Skeletal muscle tissue (tissue), 4 donors: ENCODE results near the gene SNPH. TPM values are rescaled to one million over a fixed set of nuclear protein-coding genes. Genes with fewer than 3 reads are reported as not detected.

Source experiments
- H3K27ac ChIP-seq: one replicate; pipeline ENCODE4 v1.7.0; 2013; ENCODE audit warnings: mild to moderate bottlenecking, low read depth, low read length, inconsistent platforms
- H3K27me3 ChIP-seq, 3 donors: one replicate each; pipeline ENCODE4 v1.7.0; 2013; ENCODE audit warnings: low read length in 3 of 3; ENCODE audit not compliant: control insufficient read depth in 3 of 3, insufficient read depth in 3 of 3
- H3K36me3 ChIP-seq, 3 donors: one replicate each; pipeline ENCODE4 v1.7.0; 2013; ENCODE audit warnings: low read length in 3 of 3; ENCODE audit not compliant: control insufficient read depth in 3 of 3, insufficient read depth in 3 of 3
- H3K4me1 ChIP-seq, 3 donors: one replicate each; pipeline ENCODE4 v1.7.0; 2013; ENCODE audit warnings: low read length in 3 of 3, mild to moderate bottlenecking in 3 of 3; ENCODE audit not compliant: control insufficient read depth in 3 of 3, insufficient read depth in 3 of 3
- H3K4me3 ChIP-seq, 3 donors: one replicate each; pipeline ENCODE4 v1.7.0; 2013; ENCODE audit warnings: low read length in 3 of 3
- H3K9ac ChIP-seq, 3 donors: one replicate each; pipeline ENCODE4 v1.7.0; 2013; ENCODE audit warnings: low read length in 3 of 3, mild to moderate bottlenecking in 3 of 3, moderate library complexity in 2 of 3, low read depth in 1 of 3
- H3K9me3 ChIP-seq, 3 donors: one replicate each; pipeline ENCODE4 v1.7.0; 2013; ENCODE audit warnings: low read length in 3 of 3; ENCODE audit not compliant: control insufficient read depth in 3 of 3
- total RNA-seq: library from RNA; depleted of rRNA; stranded (reverse); fragments of >200 nt; gene quantifications from one replicate; pipeline ENCODE4 v1.2.3, GENCODE V29; 2014
- donor health status: Osteomylitis.

Gene SNPH
- total RNA-seq, 1 donor from 2014 or later = 3.7 TPM

DNA sequence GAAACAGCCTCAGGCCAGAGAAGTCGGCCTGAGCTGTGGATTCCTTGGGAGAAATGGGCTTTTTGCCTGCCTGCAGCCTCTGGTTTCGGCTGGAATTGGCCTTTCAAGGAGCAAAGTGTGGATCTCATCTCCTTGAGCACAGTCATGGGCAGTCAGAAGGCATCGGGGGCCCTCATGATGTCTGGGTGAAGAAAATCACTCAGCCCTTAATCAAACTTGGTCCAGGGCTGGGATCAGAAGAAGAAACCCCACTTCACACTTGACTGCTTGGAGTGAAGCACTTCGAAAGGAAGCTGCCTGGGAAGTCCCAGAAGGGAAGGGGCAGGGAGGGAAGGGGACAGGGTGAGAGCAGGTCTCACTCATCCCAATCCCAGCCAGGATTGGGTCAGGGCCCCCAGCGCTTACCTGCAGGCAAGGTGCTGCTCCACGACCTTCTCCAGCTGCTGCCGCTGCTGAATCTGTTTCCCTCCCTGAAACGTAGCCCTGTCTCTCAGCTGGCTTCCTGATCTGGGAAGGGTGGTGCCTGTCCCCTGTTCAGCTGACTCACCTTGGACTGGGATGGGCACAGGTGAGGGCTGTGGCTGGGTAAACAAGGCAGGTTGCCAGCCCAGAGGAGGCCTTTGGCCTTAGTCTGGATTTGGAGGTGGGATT, 62.7 kb downstream of the SNPH start, which contains the start of gene SDCBP2:
SDCBP2 (minus strand) TSS at position 460 of the 651 bp plus-strand sequence. CDS start 8,723 bp downstream, outside the sequence.
- peak within 1 kb of the TSS in 2 of 3 donors; percentile 28 to 77 for H3K9ac ChIP-seq
- H3K4me1 ChIP-seq = peaks cover 59 to 71% (median 67%) of the 10 kb centered on the region in 3 donors
- H3K27me3 ChIP-seq = no peaks in the 10 kb centered on the region
- H3K9me3 ChIP-seq = no peaks in the 10 kb centered on the region
- no peak within 1 kb of the TSS for H3K4me3 ChIP-seq
- peak within 1 kb of the TSS; percentile 75 for H3K27ac ChIP-seq
- no peaks in the 10 kb centered on the region for H3K36me3 ChIP-seq

DNA sequence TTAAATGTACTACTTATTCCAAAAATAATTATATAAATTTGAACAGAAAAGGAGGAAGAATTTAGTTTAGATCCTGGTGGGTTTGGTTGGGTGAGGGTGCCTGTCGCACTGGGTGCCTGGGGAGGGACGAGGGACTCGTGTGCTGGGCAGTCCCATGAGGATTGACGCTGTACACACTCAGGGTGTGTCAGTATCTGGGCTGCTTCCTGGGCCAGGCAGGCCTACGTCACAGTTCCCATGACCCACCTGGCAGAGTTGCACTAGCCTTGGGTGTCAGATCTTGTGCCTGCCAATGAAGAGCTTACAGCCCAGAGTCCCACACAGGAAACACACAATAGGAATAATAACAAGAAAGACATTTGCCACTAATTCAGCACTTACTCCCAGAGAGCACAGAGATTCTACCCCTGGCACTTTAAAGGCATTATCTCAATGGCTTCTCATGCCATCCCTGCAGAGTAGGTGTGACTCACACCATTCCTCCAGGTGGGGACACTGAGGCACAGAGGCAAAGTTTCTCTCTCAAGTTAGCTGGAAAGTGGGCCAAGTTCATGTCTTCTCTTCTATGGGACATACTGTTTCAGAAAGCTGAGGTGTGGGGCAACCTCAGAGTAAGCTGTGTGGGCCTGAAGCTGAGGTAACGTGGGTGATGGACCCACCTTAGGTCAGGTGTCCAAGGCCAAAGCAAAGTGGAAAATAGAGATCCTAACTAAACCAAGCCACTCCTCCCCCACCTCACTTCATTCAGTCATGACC, 64.2 kb downstream of the SNPH start:
- peak overlapping the region; percentile 75 for H3K27ac ChIP-seq
- H3K36me3 ChIP-seq = no peaks in the 10 kb centered on the region
- H3K9me3 ChIP-seq = no peaks in the 10 kb centered on the region
- H3K27me3 ChIP-seq = no peaks in the 10 kb centered on the region
- H3K4me3 ChIP-seq = peak overlapping the region in 2 of 3 donors; percentile 5 to 22
- peak overlapping the region in 2 of 3 donors; percentile 4 to 77 for H3K9ac ChIP-seq
- H3K4me1 ChIP-seq = peaks cover 54 to 60% (median 60%) of the 10 kb centered on the region in 3 donors

DNA sequence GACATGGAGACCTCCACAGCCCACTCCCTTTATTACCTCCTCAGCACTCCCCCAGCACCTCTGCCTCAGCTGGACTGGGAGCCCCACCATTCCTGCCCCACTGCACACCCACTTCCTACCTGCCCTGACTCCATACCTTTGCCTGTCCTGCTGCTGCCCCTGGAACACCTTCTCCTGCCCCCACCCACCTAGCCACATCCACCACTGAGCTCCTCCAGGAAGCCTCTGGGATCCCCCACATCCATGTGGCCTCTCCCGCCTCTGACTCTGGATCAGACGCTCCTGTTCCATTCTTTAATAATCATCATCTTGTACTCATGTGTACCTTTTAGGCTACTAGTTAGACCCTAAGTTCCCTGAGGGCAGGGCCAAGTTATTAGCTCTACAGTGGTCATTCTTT, 65.0 kb downstream of the SNPH start:
- H3K4me1 ChIP-seq = peaks cover 51 to 58% (median 58%) of the 10 kb centered on the region in 3 donors
- no peak overlapping the region for H3K4me3 ChIP-seq
- no peaks in the 10 kb centered on the region for H3K27me3 ChIP-seq
- H3K9ac ChIP-seq = no peak overlapping the region
- no peaks in the 10 kb centered on the region for H3K9me3 ChIP-seq
- H3K36me3 ChIP-seq = no peaks in the 10 kb centered on the region
- peak overlapping the region; percentile 75 for H3K27ac ChIP-seq

DNA sequence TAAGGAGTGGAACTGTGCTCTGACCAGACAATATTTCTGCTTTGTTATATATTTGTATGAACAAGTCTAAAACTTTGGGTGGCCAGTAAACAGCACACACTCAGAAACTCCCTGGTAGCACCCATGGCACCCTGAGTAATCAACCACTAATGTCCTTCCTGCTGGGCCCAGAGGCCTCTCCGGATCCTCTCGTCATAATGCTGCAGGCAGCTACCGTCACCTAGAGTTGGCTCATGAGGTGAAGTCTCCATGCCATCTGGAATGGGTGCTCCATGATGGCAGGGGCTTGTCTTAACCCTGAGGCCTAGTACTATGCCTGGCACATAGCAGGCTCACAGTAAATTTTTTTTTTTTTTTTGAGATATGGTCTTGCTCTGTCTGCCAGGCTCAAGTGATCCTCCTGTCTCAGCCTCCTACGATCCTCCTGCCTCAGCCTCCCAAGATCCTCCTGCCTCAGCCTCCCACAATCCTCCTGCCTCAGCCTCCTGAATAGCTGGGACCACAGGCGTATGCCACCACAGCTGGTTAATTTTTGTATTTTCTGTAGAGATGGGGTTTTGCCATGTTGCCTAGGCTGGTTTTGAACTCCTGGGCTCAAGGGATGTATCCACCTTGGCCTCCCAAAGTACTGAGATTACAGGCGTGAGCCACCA, 65.8 kb downstream of the SNPH start:
- no peak overlapping the region for H3K9ac ChIP-seq
- peaks cover 51 to 58% (median 58%) of the 10 kb centered on the region in 3 donors for H3K4me1 ChIP-seq
- no peak overlapping the region for H3K27ac ChIP-seq
- H3K4me3 ChIP-seq = no peak overlapping the region
- no peaks in the 10 kb centered on the region for H3K9me3 ChIP-seq
- H3K36me3 ChIP-seq = no peaks in the 10 kb centered on the region
- no peaks in the 10 kb centered on the region for H3K27me3 ChIP-seq

DNA sequence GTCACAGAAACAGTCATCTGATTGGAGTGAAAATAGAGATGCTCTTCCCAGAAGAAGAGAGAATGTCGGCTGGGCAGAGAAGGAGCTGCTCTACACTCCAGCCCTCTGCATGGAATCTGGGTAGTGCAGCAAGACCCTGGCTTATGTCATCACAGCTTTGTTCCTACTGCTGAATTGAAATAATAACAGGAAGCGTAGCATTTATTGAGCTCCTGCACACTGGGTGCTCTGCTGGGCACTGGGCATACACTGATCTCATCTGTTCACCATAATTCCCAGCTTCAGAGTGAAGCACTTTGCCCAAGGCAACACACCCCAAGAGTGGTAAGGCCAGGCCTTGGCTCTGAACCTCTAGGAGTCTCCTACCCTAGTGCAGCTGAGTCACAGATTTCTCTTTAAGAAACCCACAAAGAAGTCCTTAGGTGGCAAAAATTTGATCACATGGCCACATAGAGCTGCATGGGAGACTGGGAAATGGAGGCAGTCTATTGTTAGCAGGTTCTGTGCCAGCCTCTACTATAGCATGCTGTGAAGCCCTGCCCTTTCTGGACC, 66.7 kb downstream of the SNPH start:
- Histone ChIP-seq H3K9me3 (no peaks in the 10 kb centered on the region), H3K27me3 (no peaks in the 10 kb centered on the region), H3K4me3 (no peak overlapping the region), H3K27ac (peak overlapping the region; percentile 4), H3K36me3 (no peaks in the 10 kb centered on the region), H3K4me1 (peaks cover 50 to 58% (median 57%) of the 10 kb centered on the region in 3 donors), H3K9ac (no peak overlapping the region)

GRCh38 chr20:1333462-1334369, 67.6 kb downstream of the SNPH start:
- Histone ChIP-seq H3K27me3 (no peaks in the 10 kb centered on the region), H3K4me1 (peaks cover 44 to 56% (median 54%) of the 10 kb centered on the region in 3 donors), H3K9ac (peak overlapping the region in 1 of 3 donors; percentile 21), H3K27ac (peak overlapping the region; percentile 4), H3K36me3 (no peaks in the 10 kb centered on the region), H3K4me3 (no peak overlapping the region), H3K9me3 (no peaks in the 10 kb centered on the region)

GRCh38 chr20:1334370-1334731, 68.3 kb downstream of the SNPH start:
- Histone ChIP-seq H3K9me3 (no peaks in the 10 kb centered on the region), H3K9ac (no peak overlapping the region), H3K4me3 (no peak overlapping the region), H3K27ac (no peak overlapping the region), H3K36me3 (no peaks in the 10 kb centered on the region), H3K4me1 (peaks cover 39 to 51% (median 48%) of the 10 kb centered on the region in 3 donors), H3K27me3 (no peaks in the 10 kb centered on the region)

DNA sequence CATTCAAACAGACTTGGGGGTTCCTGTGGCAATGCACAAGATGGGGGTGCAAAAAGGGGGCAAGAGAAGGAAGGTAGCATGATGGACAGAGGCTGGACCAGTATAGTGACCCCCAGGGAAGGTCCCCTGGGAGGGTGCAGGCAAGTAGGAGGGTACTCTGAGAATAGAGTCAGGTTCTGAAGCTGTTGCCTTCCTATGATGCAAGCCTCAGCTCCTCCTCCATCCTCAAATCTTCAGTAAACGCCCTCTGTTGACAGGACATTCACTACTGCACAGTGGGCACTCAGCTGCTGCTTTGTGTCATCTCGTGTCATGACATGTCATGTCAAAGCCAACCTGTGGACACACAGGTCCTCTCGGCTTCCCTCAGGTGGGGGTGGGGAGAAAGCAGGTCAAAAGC, 68.7 kb downstream of the SNPH start:
- peaks cover 39 to 47% (median 44%) of the 10 kb centered on the region in 3 donors for H3K4me1 ChIP-seq
- no peak overlapping the region for H3K9ac ChIP-seq
- H3K9me3 ChIP-seq = no peaks in the 10 kb centered on the region
- no peaks in the 10 kb centered on the region for H3K27me3 ChIP-seq
- no peaks in the 10 kb centered on the region for H3K36me3 ChIP-seq
- H3K27ac ChIP-seq = no peak overlapping the region
- H3K4me3 ChIP-seq = no peak overlapping the region
